Measurements from ENCODE around the gene GRIN1. TPM values are rescaled to one million over a fixed set of nuclear protein-coding genes. Genes with fewer than 3 reads are reported as not detected.
A peak's percentile ranks its signal among the peaks of the same experiment; 100 is the strongest.

GRIN1 gene
- total and polyA plus RNA-seq, 8 donors: 0.08 to 0.53 (median 0.28) TPM; not detected in 2

DNA sequence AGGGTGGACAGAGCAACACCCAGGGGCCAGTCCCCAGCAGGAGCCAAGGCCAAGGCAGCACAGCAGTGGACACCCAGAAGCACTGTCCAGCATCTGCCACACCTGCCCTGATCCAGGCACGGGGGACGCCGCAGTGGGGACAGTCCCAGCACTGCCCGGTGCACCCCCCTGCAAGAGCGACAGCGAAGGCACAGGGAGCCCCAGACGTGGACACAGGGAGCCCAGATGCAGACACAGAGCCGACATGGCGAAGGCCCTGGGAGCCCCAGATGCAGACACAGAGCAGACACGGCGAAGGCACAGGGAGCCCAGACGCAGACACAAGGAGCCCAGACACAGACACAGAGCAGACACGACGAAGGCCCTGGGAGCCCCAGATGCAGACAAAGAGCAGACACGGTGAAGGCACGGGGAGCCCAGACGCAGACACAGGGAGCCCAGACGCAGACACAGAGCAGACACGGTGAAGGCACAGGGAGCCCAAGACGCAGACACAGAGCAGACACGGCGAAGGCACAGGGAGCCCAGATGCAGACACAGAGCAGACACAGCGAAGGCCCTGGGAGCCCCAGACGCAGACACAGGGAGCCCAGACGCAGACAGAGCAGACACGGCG is 45.1 kb downstream of the GRIN1 start:
- no peak overlapping the region for H3K4me3 ChIP-seq
- no peak overlapping the region for H3K27ac ChIP-seq
- H3K4me1 ChIP-seq: peaks cover 11 to 20% (median 16%) of the 10 kb centered on the region in 3 donors
- DNase-seq (no peak), ATAC-seq (no peak), FAIRE-seq (no peak)
- H3K9me3 ChIP-seq: no peaks in the 10 kb centered on the region
- intact Hi-C loops (cut with DNase I): no loop called here
- H3K27me3 ChIP-seq: no peaks in the 10 kb centered on the region
- 92 to 96% methylated on average over 27 of the region's 27 CpGs for WGBS, 2 donors
- TF ChIP-seq, protein P1, sequence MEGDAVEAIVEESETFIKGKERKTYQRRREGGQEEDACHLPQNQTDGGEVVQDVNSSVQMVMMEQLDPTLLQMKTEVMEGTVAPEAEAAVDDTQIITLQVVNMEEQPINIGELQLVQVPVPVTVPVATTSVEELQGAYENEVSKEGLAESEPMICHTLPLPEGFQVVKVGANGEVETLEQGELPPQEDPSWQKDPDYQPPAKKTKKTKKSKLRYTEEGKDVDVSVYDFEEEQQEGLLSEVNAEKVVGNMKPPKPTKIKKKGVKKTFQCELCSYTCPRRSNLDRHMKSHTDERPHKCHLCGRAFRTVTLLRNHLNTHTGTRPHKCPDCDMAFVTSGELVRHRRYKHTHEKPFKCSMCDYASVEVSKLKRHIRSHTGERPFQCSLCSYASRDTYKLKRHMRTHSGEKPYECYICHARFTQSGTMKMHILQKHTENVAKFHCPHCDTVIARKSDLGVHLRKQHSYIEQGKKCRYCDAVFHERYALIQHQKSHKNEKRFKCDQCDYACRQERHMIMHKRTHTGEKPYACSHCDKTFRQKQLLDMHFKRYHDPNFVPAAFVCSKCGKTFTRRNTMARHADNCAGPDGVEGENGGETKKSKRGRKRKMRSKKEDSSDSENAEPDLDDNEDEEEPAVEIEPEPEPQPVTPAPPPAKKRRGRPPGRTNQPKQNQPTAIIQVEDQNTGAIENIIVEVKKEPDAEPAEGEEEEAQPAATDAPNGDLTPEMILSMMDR (IDR thresholded peaks at IDR 0.05): no peak
- peaks cover 0 to 52% (median 42%) of the 10 kb centered on the region in 3 donors for H3K36me3 ChIP-seq

DNA sequence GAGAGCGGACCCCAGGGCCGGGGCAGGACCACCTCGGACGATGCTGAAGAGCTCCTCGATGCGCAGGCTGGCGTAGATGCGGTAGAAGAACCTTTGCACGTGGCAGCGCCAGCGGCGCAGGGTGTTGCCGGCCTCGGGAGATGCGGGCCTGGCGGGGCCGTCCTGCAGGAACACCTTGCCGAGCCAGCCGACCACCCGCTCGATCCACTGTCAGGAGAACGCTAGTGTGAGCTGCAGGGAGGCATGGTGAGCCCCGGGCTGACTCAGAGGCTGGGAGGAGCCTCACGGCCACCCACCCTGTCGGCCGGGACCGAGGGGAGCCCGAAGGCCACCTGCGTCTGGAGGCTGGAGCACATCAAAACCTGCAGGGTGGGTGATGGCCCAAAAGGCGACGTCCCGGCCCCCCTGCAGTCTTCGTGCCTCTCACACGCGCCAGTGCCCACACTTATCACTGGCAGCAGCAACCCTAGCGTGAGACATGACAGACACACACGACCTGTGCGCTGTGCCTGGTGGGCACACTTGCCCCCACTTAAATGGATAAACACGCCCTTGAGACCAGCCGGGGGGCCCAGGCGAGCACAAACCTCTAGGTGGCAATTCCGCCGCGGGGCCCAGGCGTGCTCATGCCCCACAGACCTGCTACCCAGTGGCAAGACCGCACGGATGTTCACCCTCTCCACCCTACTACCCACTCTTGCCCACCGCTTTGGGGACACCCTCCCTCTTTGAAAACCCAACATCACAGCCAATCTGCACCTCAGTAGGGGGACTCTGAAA is 46.1 kb downstream of the GRIN1 start:
- intact Hi-C loops (cut with DNase I): loop anchor here in 1 of 3 donors (5.0 kb wide), 1 partner anchor 68 kb away; no protein-coding TSS in a partner anchor
- FAIRE-seq (no peak), ATAC-seq (no peak), DNase-seq (peak in 1 of 6 donors; percentile 36)
- no peaks in the 10 kb centered on the region for H3K9me3 ChIP-seq
- WGBS, 2 donors: 89 to 90% methylated on average over 48 of the region's 48 CpGs
- H3K4me3 ChIP-seq: no peak overlapping the region
- H3K27me3 ChIP-seq: no peaks in the 10 kb centered on the region
- TF ChIP-seq, protein P1 (IDR thresholded peaks at IDR 0.05): no peak
- H3K36me3 ChIP-seq: peaks cover 0 to 46% (median 38%) of the 10 kb centered on the region in 3 donors
- peaks cover 19 to 26% (median 25%) of the 10 kb centered on the region in 3 donors for H3K4me1 ChIP-seq
- no peak overlapping the region for H3K27ac ChIP-seq

DNA sequence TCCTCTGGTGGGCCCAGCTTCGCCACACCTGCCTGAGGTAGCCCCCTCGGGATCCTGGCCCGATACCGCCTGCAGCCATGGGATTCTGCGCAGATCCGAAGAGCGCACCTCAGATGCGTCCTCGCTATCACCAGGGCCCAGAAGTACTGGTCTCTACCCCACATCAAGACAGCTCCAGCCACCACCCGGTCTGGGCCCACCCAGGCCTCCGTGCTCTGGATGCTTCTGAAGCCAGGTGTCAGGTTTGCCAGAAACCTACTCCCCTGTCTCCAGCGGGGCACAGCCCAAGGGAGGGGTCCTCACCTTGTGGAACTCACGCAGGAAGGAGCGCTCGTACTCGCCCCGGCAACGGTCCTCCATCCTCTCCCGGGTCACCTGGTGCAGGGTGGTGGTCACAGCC is 47.0 kb downstream of the GRIN1 start:
- FAIRE-seq (no peak), ATAC-seq (no peak), DNase-seq (no peak)
- intact Hi-C loops (cut with DNase I): loop anchor here in 1 of 3 donors (5.0 kb wide), 1 partner anchor 69 kb away; no protein-coding TSS in a partner anchor
- Histone ChIP-seq H3K9me3 (no peaks in the 10 kb centered on the region), H3K4me1 (peaks cover 25 to 34% (median 34%) of the 10 kb centered on the region in 3 donors), H3K4me3 (no peak overlapping the region), H3K27me3 (no peaks in the 10 kb centered on the region), H3K36me3 (peaks cover 0 to 37% (median 31%) of the 10 kb centered on the region in 3 donors), H3K27ac (no peak overlapping the region)
- WGBS, 2 donors: 89 to 92% methylated on average over 19 of the region's 19 CpGs
- TF ChIP-seq, protein P1 (IDR thresholded peaks at IDR 0.05): no peak

DNA sequence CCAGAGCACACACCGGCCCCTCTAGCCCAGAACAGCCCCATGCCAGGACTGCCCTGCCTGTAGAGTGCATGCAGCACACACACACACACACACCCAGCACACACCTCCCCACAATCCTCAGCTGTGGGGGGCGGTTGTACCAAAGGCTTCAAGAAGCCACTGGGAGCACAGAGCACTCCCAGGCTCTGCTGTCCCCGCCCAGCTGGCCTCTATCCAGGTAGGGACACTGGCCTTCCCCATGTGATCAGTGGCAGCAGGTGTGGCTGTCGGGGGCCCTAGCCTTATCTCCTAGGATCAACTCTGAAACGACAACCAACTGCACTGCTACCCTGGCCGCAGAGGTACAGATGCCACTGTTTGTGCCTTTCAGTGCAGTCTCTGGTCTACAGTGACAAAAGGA is 47.4 kb downstream of the GRIN1 start:
- 37 to 58% methylated on average over 6 of the region's 6 CpGs for WGBS, 2 donors
- Histone ChIP-seq H3K4me3 (peak overlapping the region in 1 of 4 donors; percentile 5), H3K27ac (no peak overlapping the region), H3K36me3 (peaks cover 0 to 33% (median 27%) of the 10 kb centered on the region in 3 donors), H3K4me1 (peaks cover 25 to 37% (median 34%) of the 10 kb centered on the region in 3 donors), H3K9me3 (no peaks in the 10 kb centered on the region), H3K27me3 (no peaks in the 10 kb centered on the region)
- intact Hi-C loops (cut with DNase I): loop anchor here in 1 of 3 donors (5.0 kb wide), 1 partner anchor 69 kb away; no protein-coding TSS in a partner anchor
- FAIRE-seq (no peak), ATAC-seq (no peak), DNase-seq (peak in 1 of 6 donors; percentile 61)
- TF ChIP-seq, protein P1 (IDR thresholded peaks at IDR 0.05): no peak
